ENCODE measurements around the gene ARHGEF12.

Gene ARHGEF12, protein sequence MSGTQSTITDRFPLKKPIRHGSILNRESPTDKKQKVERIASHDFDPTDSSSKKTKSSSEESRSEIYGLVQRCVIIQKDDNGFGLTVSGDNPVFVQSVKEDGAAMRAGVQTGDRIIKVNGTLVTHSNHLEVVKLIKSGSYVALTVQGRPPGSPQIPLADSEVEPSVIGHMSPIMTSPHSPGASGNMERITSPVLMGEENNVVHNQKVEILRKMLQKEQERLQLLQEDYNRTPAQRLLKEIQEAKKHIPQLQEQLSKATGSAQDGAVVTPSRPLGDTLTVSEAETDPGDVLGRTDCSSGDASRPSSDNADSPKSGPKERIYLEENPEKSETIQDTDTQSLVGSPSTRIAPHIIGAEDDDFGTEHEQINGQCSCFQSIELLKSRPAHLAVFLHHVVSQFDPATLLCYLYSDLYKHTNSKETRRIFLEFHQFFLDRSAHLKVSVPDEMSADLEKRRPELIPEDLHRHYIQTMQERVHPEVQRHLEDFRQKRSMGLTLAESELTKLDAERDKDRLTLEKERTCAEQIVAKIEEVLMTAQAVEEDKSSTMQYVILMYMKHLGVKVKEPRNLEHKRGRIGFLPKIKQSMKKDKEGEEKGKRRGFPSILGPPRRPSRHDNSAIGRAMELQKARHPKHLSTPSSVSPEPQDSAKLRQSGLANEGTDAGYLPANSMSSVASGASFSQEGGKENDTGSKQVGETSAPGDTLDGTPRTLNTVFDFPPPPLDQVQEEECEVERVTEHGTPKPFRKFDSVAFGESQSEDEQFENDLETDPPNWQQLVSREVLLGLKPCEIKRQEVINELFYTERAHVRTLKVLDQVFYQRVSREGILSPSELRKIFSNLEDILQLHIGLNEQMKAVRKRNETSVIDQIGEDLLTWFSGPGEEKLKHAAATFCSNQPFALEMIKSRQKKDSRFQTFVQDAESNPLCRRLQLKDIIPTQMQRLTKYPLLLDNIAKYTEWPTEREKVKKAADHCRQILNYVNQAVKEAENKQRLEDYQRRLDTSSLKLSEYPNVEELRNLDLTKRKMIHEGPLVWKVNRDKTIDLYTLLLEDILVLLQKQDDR (N-terminal part only)

DNA sequence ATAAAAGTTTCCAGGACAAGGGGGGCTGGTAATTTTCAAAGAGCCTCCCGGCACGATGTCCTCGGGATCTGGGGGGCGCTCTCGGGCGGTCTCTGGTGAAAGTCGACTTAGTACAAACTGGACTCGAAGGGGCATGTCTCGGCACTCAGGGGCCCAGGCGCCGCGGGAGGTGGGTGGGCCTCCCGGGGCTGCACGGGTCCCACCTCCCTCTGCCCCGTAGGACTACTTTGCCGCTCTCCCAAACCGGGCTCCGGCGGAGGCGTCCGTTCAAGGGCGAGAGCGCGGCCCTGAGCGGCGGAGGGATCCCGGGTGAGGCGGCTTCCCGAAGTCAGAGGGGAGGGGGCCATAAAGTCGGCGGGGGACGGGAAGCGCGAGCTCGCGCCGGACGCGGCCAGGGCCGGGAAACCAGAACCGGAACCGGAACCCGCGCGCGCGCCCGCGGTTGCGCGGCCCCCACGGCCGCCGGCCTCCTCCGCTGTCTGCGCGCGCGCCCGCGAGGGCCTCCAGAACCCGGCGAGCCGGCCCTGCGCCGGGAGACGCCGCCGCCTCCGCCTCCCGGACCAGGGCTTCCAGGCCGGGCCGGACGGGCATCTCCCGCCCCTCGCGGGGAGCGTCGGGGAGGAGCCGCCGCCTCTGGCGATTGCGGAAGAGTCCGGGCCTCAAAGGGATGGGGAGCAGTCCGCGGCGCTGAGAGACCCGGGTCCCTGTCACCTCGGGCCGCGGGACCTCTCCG, at the start of gene ARHGEF12:
TSS of gene ARHGEF12 (plus strand) at position 506 of the 733 bp plus-strand sequence. CDS start 831 bp downstream, outside the sequence.
- peak; percentile 96 for DNase-seq

DNA sequence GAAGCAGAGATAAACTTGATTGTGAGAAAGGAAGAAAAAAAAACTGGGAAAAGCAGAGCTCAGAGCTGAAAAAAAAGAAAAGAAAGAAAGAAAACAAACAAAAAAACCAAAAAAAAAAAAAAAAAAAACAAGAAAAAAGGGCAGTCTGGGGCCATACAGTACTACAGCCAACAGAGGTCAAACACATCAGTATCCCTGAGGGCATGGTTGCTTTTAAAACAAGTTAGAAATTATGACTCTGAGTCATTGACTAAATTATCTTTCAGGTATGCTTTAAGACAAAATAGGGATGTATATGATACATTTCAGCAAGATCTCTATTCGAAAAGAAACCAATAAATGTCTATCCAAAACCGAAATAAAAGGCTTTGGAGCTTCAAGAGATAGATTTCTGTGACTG, 48.2 kb upstream of the ARHGEF12 start:
- no peak for DNase-seq

DNA sequence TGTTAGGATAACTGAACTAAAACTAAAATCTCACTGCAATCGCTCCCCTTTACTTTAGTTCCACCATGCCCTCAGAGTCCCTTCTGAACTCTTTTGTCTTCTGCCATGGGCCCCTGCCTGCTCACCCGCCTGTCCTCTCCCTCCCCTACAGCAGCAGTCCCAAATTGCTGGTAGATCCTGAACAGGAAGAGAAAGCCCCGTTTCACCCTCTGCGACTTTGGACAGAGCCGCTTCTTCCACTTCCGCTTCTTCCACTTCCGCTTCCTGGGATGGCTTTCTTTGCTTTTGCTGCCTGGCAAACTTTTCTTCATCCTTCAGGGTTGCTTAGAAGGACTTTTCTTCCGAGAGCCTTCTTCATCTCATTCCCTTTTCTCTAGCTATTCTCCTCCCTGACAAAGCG, 46.8 kb upstream of the ARHGEF12 start:
- DNase-seq, result no peak

DNA sequence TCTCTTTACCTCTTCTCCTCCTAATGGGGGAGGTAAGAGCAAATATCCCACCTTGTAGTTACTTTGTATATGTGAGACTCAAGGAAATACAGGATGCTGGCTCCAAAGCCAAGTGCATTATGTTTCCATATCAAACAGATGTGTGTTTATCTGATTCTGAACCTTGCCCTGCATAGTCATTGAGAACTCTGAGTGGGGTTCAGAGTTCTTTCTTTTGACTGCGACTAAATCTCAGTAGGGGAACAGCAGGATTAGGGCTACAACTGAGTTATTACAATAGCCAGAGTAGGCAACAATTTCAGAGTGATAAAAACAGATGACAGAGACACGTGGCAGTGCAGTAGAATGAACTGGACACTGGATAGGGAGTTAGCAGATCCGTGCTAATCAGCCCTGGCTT, 45.3 kb upstream of the ARHGEF12 start:
- DNase-seq, result no peak

DNA sequence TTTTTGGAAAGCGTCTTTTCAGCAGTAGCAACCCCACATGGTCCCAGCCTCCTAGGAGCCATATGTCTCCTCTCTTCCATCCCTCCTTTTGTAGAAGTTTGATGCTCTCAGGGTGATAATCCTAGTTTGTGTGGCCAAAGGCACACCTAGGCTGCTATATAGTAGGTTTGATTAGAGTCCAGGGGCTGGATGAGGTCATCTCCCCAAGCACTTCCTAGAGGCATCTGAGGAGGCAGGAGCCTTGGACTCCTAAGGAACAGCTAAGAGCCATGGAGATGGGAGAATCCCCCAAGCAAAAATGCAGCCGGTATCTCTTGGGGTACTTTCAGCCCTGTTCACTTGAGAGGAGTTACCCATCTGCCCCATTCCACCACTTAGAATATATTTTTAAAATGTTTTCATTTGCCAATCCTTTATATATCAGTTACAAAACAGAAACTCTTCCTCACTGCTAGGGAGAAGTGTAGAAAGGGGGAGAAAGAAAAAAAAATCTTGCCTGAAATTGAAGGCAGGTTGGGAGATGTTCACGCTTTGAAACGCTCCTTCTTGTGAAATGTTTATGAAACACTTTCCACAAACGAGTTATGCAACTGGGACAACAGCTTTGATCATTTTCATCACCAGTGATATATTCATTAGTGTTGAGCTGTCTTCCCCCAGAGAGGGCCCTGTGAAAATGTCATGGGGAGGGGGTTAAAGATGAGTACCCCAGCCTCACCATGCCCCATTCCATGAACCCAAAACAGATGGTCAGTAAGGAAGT, 43.0 kb upstream of the ARHGEF12 start:
- no peak for DNase-seq

DNA sequence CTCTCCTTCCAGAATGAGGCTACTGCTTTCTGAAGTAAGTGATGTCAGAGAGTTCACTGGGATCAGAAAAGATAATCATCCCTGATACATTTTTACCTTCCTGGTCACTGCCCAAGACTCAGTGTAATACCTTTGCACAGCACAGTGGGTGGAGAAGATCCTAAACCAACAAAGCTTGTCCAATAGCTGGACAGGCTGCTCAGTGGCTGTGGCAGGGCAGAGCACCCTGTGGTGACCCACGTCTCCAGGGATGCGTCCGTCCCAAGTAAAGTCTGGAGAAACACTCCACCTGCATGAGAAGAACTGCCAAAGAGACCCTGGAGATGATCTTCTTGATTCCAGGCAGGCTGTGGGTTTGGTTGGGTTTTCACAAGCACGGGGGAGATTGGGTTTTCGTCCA, 42.1 kb upstream of the ARHGEF12 start:
- no peak for DNase-seq

DNA sequence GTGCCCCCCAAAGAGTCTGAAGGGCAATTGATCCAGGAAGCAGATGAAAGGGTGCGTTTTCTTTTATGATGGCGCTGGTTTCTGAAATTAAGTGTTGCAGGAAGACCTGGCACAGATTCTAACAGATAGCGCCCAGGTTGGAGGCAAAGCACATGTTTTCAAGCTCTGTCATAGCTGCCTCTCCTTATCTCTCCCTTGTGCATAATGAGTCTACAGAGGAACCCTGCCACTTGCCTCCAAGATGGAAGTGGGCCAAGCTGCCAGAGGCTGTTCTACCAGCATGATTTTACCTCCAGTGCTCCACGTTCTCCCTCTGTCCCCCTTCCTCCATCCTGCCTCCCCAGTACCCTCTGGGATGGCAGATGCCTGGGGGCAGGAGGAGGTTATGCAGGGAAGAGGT, 41.1 kb upstream of the ARHGEF12 start:
- no peak for DNase-seq

DNA sequence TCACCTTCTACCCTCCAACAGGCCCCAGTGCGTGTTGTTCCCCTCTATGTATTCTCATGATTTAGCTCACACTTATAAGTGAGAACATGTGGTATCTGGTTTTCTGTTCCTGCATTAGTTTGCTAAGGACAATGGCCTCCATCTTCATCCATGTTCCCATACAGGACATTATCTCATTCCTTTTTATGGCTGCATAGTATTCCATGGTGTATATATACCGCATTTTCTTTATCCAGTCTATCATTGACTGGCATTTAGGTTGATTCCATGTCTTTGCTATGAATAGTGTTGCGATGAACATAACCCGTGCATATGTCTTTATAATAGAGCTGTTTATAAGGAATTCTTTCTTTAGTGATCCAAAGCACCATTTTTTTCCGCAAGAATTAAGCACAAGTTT, 39.7 kb upstream of the ARHGEF12 start:
- no peak for DNase-seq

DNA sequence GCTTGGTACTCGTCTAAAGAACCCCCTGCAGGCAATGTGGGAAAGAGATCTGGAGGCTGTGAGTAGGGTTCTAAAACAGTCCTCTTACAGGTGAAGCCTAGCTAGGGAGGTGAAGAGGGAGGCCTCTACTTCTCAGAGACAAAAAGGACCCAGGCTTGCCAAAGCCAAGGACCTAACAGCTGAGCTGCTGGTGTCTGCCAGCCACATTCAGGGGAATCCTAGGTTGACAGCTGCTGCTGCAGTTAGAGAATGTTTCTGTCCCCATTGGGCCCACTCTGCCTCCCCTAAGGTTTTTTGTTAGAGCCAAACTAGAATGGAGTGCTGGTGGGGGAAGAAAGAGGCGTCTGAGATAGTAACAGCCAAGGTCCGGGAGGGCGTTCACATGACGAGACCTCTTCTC, 37.8 kb upstream of the ARHGEF12 start:
- no peak for DNase-seq

DNA sequence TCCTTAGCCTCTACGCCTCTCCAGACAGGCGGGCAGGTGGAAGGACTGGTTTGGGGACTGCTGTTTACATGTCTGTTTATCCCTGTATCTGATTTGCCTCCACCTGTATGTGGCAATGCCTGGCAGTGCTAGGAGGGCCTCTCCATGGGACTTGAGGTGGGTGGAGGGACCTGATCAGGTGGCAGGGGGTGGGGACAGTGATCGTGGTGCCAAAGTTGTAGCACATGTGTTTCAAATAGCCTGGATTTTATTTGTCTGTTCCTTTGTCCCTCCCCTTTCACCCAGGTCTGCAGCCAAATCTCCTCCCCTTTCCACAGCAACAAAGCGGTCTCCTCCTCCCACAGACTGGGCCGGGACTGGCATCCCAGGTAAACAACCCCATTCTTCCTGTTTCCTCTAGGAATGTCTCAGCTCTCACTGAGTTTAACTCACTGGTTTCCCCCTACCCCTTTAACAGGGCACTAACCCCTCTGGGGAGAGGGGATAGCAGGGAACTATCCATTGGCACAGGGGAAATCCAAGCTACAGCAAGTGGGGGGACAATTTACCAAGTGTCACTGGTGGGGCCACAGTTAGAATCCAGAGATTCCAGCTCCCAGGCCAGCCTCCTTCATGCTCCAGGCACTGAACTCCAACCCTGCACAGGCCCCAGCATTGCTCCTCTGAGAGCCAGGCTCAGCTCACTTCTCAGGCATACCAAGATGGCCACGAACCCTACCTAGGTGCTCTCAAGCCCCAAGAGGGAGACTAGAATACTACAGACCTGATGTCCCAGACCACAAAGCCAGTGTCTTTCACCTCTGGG, 34.0 kb upstream of the ARHGEF12 start:
- DNase-seq, result no peak

DNA sequence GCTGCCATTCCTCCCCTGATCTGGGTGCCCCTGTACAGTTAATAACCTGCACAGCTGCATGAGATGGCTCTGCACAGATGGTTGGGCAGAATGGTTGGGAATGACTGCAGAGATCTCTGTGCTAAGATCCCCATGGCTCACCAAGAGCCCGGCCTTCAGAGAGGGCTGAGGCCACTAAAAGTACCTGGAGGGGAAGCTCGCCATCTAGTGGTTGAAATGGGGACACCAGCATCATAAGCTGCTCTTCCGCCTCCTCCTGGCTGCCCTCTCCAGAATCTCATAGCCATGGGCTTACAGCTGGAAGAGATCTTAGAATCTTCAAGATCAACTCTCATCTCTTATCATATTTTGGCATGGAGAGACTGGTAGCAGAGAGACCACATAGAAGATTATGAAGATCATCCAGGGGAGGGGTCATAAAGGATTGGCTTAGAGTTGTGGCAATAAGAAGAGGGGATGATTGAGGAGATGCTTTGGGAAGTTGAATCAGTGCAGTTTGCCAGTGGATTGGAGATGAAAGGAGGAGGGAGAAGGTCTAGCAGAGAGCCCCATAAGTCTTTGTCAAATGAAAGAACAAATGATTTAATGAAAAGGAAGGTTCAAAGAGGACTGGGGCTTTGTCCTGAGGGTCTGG, 33.1 kb upstream of the ARHGEF12 start:
- peak; percentile 62 for DNase-seq

DNA sequence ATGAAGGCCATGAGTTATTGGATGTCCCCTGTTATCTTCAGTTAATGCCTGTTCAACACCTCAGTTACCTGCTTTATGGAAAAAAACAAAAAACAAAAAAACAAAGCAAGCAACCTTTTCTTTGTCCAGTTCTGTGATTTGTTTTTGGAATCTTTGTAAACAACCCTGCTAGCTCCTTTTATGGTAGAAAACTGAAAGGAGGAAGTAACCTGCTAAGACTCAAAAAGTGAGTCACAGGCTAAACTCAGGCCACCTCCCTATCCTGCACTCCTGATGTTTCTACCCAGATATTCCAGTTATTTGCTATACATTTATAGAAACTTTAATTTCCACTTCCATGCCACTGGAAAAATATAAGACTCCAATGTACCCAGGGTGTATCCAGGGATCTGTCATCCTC, 31.7 kb upstream of the ARHGEF12 start:
- no peak for DNase-seq

DNA sequence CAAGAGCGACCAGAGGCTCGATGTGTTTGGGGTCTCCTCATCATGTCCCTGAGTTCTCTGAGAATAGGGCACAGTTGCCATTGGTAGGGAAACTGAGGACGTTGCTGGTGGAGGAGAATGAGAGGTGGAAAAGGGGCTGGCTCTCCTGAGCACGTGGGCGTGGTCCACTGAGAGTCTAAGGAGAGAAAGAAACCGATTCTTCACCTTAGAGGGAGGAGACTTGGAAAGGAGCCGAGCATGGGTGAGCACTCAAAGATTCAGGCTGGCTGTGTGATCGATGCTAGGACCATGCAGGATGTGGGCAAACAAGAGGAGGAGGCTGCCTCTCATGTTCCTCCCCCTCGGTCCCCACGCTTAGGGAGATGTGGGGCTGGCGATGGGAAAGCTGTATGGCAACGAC, 30.9 kb upstream of the ARHGEF12 start:
- DNase-seq, result no peak

DNA sequence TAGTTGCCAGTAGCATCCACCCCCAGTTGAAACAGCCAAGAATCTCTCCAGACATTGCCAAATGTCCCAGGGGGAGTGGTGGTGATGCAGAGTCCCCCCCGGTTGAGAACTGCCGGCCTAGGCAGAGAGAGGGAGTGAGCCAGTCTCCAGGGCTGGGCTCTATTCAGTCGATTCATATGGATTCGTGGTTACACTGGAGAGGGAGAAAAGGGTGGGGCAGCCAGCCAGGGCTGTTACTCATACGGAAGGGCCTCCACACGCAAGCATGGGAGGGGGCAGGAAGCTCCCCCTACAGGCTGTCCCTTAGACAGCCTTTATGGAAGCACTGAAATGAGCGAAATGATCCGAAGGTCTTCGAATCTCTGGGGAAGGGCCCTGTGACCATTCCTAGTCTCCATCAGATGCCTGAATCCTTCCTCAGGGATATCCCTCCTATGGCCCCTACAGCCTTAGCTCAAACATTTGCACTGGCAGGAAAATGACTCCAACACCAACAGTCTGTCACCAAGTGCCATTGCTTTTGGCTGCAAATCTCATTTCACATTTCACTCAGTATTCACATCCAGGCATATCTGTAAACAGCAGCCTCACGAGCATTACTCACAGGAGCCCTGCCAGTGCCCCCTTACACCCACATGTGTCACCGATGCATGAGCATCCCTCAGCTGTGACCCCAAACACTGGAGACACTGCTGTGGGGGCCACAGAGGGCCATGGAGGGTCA, 29.5 kb upstream of the ARHGEF12 start:
- DNase-seq, result no peak

DNA sequence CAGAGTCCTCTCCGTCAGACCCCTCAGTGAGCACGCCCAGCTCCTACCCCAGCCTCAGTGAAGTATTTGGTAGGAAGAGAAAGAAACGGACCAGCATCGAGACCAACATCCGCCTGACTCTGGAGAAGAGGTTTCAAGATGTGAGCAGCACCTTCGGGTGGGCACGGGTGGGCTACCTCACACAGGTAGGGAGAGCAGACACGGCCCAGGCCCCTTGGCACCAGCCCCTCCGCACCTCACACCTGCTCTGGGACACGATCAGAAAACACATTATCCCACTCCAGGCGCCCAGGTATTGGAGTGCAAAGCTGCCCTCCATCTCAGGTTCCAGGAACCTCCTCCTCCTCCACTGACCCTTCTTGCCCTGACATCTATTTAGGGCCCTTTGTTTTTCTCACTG, 28.7 kb upstream of the ARHGEF12 start:
- DNase-seq, result no peak

DNA sequence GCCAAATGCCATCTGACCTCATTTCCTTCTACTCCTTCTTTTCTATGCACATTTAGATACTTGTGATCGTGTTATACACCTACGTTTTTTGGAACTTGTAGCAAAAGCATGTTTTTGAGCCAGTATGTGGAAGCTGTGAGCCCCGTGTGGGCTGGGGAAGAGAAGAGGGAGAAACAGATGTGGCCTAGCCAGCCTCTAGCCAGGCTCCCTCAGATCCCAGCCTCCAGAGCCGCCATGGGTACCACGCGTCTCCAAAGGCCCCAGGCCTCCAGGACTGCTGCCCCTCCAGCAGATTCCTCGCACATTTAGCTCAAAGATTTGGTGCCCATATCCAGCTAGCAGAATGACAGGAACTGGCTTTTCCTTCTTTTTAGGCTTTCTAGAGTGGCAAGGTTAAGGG, 28.1 kb upstream of the ARHGEF12 start:
- no peak for DNase-seq

DNA sequence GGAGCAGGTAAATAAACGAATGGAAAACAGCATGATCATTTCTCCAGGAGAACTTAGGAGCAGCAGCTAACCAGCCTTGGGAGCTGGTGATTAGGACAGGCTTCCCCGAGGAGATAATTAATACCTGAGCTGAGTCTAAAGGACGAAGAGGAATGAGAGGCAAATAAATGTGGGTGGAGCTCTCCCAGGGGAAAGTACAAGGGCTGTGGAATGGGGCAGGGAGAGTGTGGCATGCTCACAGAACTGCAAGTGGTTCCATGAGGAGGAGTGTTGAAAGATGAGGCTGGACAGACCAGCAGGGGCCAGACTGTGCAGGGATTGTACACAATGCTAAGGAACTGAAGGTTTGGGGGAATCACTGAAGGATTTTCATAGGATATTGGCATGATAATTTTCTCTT, 25.3 kb upstream of the ARHGEF12 start:
- peak; percentile 73 for DNase-seq

DNA sequence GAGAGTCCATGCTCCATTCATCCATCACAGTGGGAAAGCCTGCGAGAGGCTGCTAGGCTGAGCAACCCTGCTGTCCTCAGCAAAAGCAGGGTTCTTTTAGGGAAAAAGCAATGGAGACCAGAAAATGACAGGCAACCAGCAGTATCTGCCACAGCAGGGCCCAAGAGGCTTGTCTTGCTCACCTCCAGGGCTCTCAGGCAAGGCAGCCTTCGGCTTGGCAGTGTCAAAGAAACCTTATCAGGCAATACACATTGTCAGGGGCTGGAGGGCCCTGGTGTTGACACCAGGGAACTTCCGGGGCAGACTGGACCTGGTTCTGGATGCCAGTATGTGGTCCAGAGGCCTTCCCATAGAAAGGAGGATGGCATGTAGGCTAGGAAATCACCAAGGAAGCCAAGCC, 21.4 kb upstream of the ARHGEF12 start:
- DNase-seq, result no peak

DNA sequence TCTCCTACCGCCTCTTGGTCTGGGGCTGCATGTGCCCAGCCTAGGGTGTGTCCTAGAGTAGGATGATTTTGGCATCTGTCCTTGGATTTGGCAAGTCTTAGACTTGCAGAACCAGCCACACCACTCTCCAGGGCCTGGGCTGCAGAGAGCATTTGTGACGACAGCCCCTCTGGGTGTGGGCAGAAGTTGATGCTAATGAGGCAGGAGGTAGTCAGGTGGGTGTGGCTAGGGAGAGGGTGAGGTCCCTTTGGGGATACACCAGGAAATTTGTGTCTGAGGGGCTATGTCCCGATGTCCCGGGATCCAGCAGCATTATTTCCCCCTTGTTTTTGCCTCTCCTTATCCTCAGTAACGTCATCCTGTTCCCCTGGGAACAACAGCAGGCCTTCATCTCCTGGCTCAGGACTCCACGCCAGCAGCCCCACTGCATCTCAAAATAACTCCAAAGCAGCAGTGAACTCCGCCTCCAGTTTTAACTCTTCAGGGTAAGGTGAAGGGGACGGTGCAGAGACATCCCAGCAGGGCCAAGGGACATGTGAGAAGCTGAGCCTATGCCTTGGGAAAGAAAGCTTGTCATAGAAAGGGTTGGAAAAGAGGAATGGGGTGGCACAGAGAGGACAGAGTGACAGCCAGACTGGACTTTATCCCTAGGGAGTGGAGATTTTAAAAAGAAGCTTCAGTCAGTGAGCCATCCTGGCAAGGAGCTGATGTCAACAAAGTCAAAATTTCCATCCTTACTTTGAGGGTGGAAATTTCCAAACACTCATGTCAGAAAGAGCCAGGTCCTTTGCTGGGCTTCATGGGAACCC, 19.1 kb upstream of the ARHGEF12 start:
- no peak for DNase-seq

All from COR-L47 (cell line).